Aorta (tissue), 5 donors: ENCODE results near the gene TBC1D21. TPM values are rescaled to one million over a fixed set of nuclear protein-coding genes. Genes with fewer than 3 reads are reported as not detected.
A peak's percentile ranks its signal among the peaks of the same experiment; 100 is the strongest.

Experiments used
- ATAC-seq: fragments of 200-7000 bp; cut with Tn5 transposase; one replicate; pipeline ENCODE4 v1.9.1; 2022; ENCODE audit warnings: moderate library complexity; ENCODE audit not compliant: low FRiP score
- DNase-seq, 2 donors: peaks; one replicate each; pipeline ENCODE4 v3.0.0-alpha.2; 2020
- H3K27ac ChIP-seq, 2 donors: one replicate each; pipeline ENCODE4 v1.5.1; 2013; ENCODE audit warnings: low read length in 2 of 2, mild to moderate bottlenecking in 2 of 2, moderate library complexity in 2 of 2, control low read depth in 1 of 2, inconsistent platforms in 1 of 2, low read depth in 1 of 2
- H3K27me3 ChIP-seq, 2 donors: one replicate each; pipeline ENCODE4 v1.6.1; 2013; ENCODE audit warnings: control low read depth in 1 of 2, low read length in 1 of 2, mild to moderate bottlenecking in 1 of 2, moderate library complexity in 1 of 2; ENCODE audit not compliant: insufficient read depth in 2 of 2, control insufficient read depth in 1 of 2
- H3K36me3 ChIP-seq, 2 donors: one replicate each; pipeline ENCODE4 v1.6.1; 2013; ENCODE audit warnings: control low read depth in 1 of 2, low read length in 1 of 2, mild to moderate bottlenecking in 1 of 2; ENCODE audit not compliant: insufficient read depth in 2 of 2, control insufficient read depth in 1 of 2
- H3K4me1 ChIP-seq, 2 donors: one replicate each; pipeline ENCODE4 v1.6.1; 2013; ENCODE audit warnings: low read length in 2 of 2, control low read depth in 1 of 2, mild to moderate bottlenecking in 1 of 2, moderate library complexity in 1 of 2; ENCODE audit not compliant: insufficient read depth in 2 of 2, control insufficient read depth in 1 of 2
- H3K4me3 ChIP-seq, 2 donors: one replicate each; pipeline ENCODE4 v1.5.1; 2013; ENCODE audit warnings: low read length in 2 of 2, control low read depth in 1 of 2, mild to moderate bottlenecking in 1 of 2
- H3K9me3 ChIP-seq: one replicate; pipeline ENCODE4 v1.6.1; 2013; ENCODE audit warnings: mild to moderate bottlenecking, low read length; ENCODE audit not compliant: control insufficient read depth
- WGBS, 2 donors: extraction: QIAGEN DNeasy Blood & Tissue Kit; methylation state at CpG; one replicate each; pipeline ENCODE4 v1.1.7; 2013; 5-methylcytosine and 5-hydroxymethylcytosine counted together
- intact Hi-C, 2 donors: fragments of 100-400 bp; cut with DNase I; formaldehyde crosslinking; loops; one replicate each; pipeline versions ENCODE4 v1.14.2 to v1.15.0; 2022
- polyA plus RNA-seq, 2 donors: library from polyadenylated mRNA; stranded (reverse); fragments of 200-250 nt; gene quantifications; one replicate each; pipeline ENCODE4 v1.2.3, GENCODE V29; 2013
- total RNA-seq, 2 donors: library from RNA; stranded (reverse); fragmentation: NEBNext Ultra II Directional; extraction: Animal tissue kit (Norgen Biotek cat#: 25700); gene quantifications; one replicate each; pipeline ENCODE4 v1.2.1, GENCODE V29; 2021
- donor health status: healthy with polysubstance abuse.
- donor health status: Bipolar disorder and iron deficiency.
- donor health status: DM: no; HTN: no; CAD: no.
- donor health status: DM: no; HTN: no; CAD: no.
- donor health status: DM: yes; HTN: yes; CAD: no.

Gene TBC1D21
- total and polyA plus RNA-seq, 4 donors = not detected

GRCh38 chr15:73927476-73928240 is 54.3 kb downstream of the TBC1D21 start:
- peaks cover 0 to 4% of the 10 kb centered on the region in 2 donors for H3K4me1 ChIP-seq
- no peaks in the 10 kb centered on the region for H3K9me3 ChIP-seq
- H3K27me3 ChIP-seq = no peaks in the 10 kb centered on the region
- peak overlapping the region; percentile 80 to 97 for H3K27ac ChIP-seq
- no peaks in the 10 kb centered on the region for H3K36me3 ChIP-seq
- intact Hi-C loops = loop anchor here in 1 of 2 donors (5.0 kb wide), 1 partner anchor 65 kb away; the partner anchor contains the start of genes PML and STOML1
- ATAC-seq (peak; percentile 38), DNase-seq (peak; percentile 78 to 91)
- WGBS, 2 donors = 0 to 1% methylated on average over 75 to 78 of the region's 78 CpGs
- H3K4me3 ChIP-seq = peak overlapping the region; percentile 30 to 73

DNA sequence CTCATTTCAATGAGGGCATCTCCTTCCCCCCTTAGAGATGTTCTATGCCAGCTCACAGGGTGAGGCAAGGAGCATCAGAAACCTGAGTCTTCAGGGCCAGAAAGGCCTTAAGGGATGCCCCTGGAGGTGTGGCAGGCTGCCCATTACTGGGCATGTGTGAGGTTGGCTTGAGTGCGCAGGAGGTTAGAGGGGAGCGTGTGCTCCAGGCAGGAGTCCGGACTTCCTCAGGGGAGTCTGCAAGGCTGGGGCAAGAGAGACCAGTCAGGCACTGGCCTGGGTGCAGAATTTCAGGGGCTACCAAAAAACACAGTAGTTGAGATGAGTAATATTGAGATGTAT is 54.8 kb downstream of the TBC1D21 start:
- 2 to 6% methylated on average over 3 of the region's 3 CpGs for WGBS, 2 donors
- Histone ChIP-seq H3K4me3 (peak overlapping the region; percentile 30 to 73), H3K9me3 (no peaks in the 10 kb centered on the region), H3K36me3 (no peaks in the 10 kb centered on the region), H3K27ac (peak overlapping the region in 1 of 2 donors; percentile 97), H3K4me1 (peaks cover 0 to 4% of the 10 kb centered on the region in 2 donors), H3K27me3 (no peaks in the 10 kb centered on the region)
- ATAC-seq (no peak), DNase-seq (peak; percentile 57 to 75)
- intact Hi-C loops = loop anchor here in 1 of 2 donors (5.0 kb wide), 1 partner anchor 64 kb away; the partner anchor contains the start of genes PML and STOML1

DNA sequence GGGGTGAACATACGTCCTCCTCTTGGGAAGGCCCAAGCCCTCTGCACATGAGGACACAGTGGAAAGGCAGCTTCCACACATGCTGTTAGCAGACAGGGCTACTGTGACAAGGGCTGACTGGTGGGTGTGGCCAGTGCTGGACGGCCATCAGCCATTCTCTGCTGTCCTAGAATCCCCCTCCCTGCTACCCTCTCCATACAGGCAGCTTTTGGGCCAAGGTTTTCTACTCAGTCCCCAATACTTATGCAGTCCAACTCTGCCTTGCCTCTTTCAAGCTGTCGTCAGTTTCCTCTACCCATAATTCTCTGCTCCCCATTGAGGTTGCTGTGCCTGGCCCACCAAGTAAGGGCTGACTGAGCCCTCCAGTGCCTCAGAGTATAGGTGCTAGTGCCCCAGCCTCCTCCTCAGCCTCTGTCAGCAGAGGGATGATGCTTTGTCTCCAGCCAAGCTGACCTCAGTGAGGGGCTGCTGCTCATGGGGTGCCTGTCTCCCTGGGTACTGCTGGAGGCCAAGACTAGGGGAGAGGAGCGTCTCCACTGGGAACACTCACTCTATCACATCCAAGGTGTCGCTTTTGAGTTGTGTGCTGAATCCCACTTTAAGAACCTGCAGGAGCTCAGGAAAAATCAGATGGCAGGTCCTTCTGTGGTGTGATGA is 55.7 kb downstream of the TBC1D21 start:
- Histone ChIP-seq H3K27me3 (no peaks in the 10 kb centered on the region), H3K27ac (peak overlapping the region in 1 of 2 donors; percentile 93), H3K4me1 (no peaks in the 10 kb centered on the region), H3K36me3 (no peaks in the 10 kb centered on the region), H3K9me3 (no peaks in the 10 kb centered on the region), H3K4me3 (no peak overlapping the region)
- intact Hi-C loops = loop anchor here in 1 of 2 donors (5.0 kb wide), 1 partner anchor 63 kb away; the partner anchor contains the start of genes PML and STOML1
- no peak for ATAC-seq
- DNase-seq = peak; percentile 50 to 73
- 22 to 29% methylated on average over 5 of the region's 5 CpGs for WGBS, 2 donors

DNA sequence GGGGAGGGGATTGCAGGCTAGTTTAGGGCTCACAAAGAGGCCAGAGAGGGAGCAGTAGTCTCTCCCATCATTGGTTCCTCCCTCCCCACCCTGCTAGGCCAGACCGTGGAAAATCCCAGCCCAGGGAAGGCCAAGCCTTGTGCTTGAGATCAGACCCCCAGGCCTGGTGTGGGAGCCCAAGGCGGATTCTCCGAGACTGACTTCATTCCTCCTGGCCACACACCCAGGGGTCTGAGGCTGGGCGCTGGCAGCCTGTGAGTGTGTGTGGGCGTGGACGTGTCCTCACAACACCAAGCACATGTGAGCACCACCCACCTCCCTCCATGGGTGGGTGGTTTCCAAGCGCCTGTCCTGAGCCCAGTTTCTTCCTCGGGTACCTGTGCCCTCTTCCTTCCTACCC is 57.0 kb downstream of the TBC1D21 start:
- H3K9me3 ChIP-seq = no peaks in the 10 kb centered on the region
- H3K4me1 ChIP-seq = no peaks in the 10 kb centered on the region
- H3K27ac ChIP-seq = peak overlapping the region in 1 of 2 donors; percentile 93
- 4 to 5% methylated on average over 8 of the region's 8 CpGs for WGBS, 2 donors
- peak; percentile 42 for ATAC-seq
- H3K4me3 ChIP-seq = no peak overlapping the region
- intact Hi-C loops = no loop called here
- no peaks in the 10 kb centered on the region for H3K27me3 ChIP-seq
- H3K36me3 ChIP-seq = no peaks in the 10 kb centered on the region
- DNase-seq = peak; percentile 91 to 94

GRCh38 chr15:73930790-73931281 is 57.5 kb downstream of the TBC1D21 start:
- peak; percentile 91 to 96 for DNase-seq
- intact Hi-C loops = no loop called here
- H3K36me3 ChIP-seq = no peaks in the 10 kb centered on the region
- H3K27me3 ChIP-seq = no peaks in the 10 kb centered on the region
- peak; percentile 61 for ATAC-seq
- no peaks in the 10 kb centered on the region for H3K4me1 ChIP-seq
- no peak overlapping the region for H3K4me3 ChIP-seq
- WGBS, 2 donors = 9 to 11% methylated on average over 7 of the region's 7 CpGs
- H3K9me3 ChIP-seq = no peaks in the 10 kb centered on the region
- H3K27ac ChIP-seq = peak overlapping the region in 1 of 2 donors; percentile 93

DNA sequence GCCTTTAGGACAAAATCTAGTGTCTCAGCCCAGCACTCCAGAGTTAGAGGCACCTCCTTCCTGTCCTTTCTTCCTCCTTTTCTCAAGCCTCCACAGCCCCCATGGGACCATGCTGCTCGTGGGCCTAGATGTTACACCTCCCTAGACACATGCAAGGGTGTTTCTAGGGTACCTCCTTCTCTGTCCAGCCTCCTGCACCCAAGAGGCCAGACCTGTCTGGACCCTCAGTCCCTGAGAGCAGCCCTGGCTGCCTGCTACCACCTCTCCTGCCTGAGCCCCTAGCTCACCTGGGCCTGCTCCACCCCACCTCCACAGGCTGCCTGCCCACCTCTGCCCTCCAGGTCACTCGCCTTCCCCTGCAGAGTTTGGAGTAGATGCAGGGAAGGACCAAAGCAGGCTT is 58.1 kb downstream of the TBC1D21 start:
- ATAC-seq (no peak), DNase-seq (peak; percentile 36 to 41)
- H3K4me1 ChIP-seq = peaks cover 0 to 1% of the 10 kb centered on the region in 2 donors
- no peaks in the 10 kb centered on the region for H3K9me3 ChIP-seq
- WGBS, 2 donors = 35 to 42% methylated on average over 2 of the region's 2 CpGs
- intact Hi-C loops = no loop called here
- no peak overlapping the region for H3K4me3 ChIP-seq
- H3K27ac ChIP-seq = peak overlapping the region in 1 of 2 donors; percentile 93
- no peaks in the 10 kb centered on the region for H3K36me3 ChIP-seq
- H3K27me3 ChIP-seq = no peaks in the 10 kb centered on the region

GRCh38 chr15:73932381-73933191 is 59.2 kb downstream of the TBC1D21 start:
- Histone ChIP-seq H3K36me3 (no peaks in the 10 kb centered on the region), H3K27me3 (no peaks in the 10 kb centered on the region), H3K4me3 (no peak overlapping the region), H3K4me1 (peaks cover 0 to 2% of the 10 kb centered on the region in 2 donors), H3K27ac (no peak overlapping the region), H3K9me3 (no peaks in the 10 kb centered on the region)
- no peak for ATAC-seq
- DNase-seq = peak in 1 of 2 donors; percentile 11
- 30 to 43% methylated on average over 6 of the region's 6 CpGs for WGBS, 2 donors
- intact Hi-C loops = no loop called here

DNA sequence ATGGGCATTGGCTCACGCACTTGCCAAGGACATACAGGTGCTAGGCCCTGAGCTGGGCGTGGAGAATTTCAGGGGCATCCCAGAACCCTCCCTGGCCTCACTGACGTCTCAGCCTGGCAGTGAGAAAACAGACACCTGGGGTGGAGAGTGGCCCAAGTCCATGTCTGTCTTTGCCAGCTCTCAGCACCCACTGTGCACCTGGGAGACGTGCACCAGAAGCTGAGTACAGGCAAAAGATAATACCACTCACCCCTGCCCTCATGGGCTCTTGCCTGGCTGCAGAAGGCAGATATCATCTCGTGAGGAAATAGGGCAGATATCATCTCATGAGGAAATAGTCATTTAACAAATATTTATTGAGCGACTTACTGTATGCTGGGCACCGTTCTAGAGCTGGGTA is 60.9 kb downstream of the TBC1D21 start:
- intact Hi-C loops = no loop called here
- peaks cover 0 to 2% of the 10 kb centered on the region in 2 donors for H3K4me1 ChIP-seq
- no peaks in the 10 kb centered on the region for H3K9me3 ChIP-seq
- H3K4me3 ChIP-seq = no peak overlapping the region
- no peaks in the 10 kb centered on the region for H3K36me3 ChIP-seq
- no peak overlapping the region for H3K27ac ChIP-seq
- ATAC-seq = no peak
- H3K27me3 ChIP-seq = no peaks in the 10 kb centered on the region
- 49 to 54% methylated on average over 7 of the region's 7 CpGs for WGBS, 2 donors
- DNase-seq = peak; percentile 26 to 72
